Measurements from ENCODE around the gene TSHZ3. TPM values are rescaled to one million over a fixed set of nuclear protein-coding genes. Genes with fewer than 3 reads are reported as not detected.

The TSHZ3 gene
- total RNA-seq, 1 donor from 2014 or later = 0.77 TPM

DNA sequence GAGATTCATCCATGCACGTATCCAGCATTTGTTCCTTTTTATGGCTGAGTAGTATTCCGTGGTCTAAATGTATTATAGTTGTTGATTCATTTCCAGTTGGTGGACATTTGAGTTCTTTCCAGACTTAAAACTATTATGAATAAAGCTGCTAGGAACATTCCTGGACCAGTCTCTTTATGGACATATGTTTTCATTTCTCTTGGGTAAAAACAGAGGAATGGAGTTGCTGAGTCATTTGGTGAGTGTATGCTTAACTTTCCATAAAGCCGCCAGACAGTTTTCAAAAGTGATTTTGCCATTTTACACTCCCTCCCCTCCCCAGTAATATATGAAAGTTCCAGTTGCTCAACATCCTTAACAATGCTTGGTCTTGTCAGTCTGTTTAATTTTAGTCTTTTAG lies 116.4 kb downstream of the TSHZ3 start:
- no peak for DNase-seq (ENCODE audit: low read depth in 2 of 2)

DNA sequence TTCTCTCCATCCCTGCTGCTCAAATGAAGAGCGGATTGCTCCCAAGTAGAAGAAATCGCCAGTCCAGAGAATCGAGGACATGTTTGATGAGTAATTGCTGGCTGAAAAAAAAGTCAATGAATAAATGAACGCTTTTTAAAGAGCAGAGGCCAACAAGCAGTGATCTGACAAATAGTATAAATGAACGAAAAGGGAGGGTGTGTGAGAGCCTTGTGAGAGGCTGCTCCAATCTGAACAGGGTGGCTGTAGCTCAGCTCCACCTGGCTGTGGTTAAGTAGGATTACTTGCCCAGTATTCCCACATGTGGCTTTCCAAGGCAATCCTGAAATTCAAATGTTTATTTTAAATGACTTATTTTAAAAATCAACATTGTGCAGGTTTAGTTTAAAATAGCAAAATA lies 117.1 kb downstream of the TSHZ3 start:
- no peak for DNase-seq (ENCODE audit: low read depth in 2 of 2)

DNA sequence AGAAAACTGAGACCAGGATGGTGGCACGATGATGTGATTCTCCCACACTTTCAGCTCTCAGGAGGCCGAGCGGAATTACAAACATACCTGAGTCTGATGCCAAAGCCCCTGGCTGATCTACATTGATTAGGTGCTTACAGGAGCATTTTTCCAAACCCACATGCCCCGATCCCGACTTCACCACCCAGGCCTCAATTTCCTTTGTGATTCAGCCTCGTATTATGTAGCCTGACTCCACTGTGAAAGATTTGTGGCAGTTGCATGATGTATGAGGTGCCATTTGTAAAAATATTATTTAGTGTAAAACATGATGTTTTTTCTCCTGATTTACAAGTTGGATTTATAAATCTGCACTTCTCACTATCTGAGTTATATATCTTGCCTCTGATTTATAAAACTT lies 118.0 kb downstream of the TSHZ3 start:
- no peak for DNase-seq (ENCODE audit: low read depth in 2 of 2)

- DNase-seq (ENCODE audit: low read depth in 2 of 2) = no peak
Observed at GRCh38 chr19:31226151-31226935, 122.9 kb downstream of the TSHZ3 start.
